ENCODE results near the gene ATP12A.

GRCh38 chr13:24654741-24655140, 25.5 kb upstream of the ATP12A start:
- TF ChIP-seq POLR2A (IDR thresholded peaks at IDR 0.05) (no peak), POLR2AphosphoS5 (IDR thresholded peaks at IDR 0.05; ENCODE audit: insufficient read depth in 1 of 2, low read depth in 1 of 2) (no peak)

Data from vagina (tissue), 2 donors.